Measurements from ENCODE around the gene FXN.

- TF ChIP-seq CTCF (IDR thresholded peaks at IDR 0.05) (peak; percentile 58 to 76 (median 64)), POLR2A (IDR thresholded peaks at IDR 0.05) (no peak)
These were observed 8.0 kb upstream of the FXN start for GRCh38 chr9:69027355-69028097.
